ENCODE measurements around the gene GNL1. TPM values are rescaled to one million over a fixed set of nuclear protein-coding genes. Genes with fewer than 3 reads are reported as not detected.

Gene GNL1
- total RNA-seq (2022; extraction: Qiagen RNA extraction), result 26.6 to 34.8 TPM (median 32.4 TPM) in 5 replicates

GRCh38 chr6:30556066-30556905, at the start of gene GNL1:
TSS of gene GNL1 (minus strand) at chr6:30556489. CDS start at chr6:30556203, 286 bp downstream.

GRCh38 chr6:30571075-30571761, 14.9 kb upstream of the GNL1 start, which contains the start of gene ABCF1:
TSS of gene ABCF1 (plus strand) at chr6:30571442. CDS start at chr6:30571488, 46 bp downstream.

GRCh38 chr6:30556906-30557682, 805 bp upstream of the GNL1 start, which contains the start of gene PRR3:
TSS of gene PRR3 (plus strand) at chr6:30557295. CDS start at chr6:30557345, 50 bp downstream.

Other genes starting within 250 kb of the GNL1 start
- 6.8 to 8.2 TPM (median 7.2 TPM) in 5 replicates for gene TRIM39, start 229.6 kb downstream of the GNL1 start, total RNA-seq (2022; extraction: Qiagen RNA extraction)
- gene RPP21, start 211.3 kb downstream of the GNL1 start, total RNA-seq (2022; extraction: Qiagen RNA extraction), result 50.6 to 75.7 TPM (median 66.9 TPM) in 5 replicates
- 56.6 to 65.3 TPM (median 57.4 TPM) in 5 replicates for gene HLA-E, start 67.0 kb downstream of the GNL1 start, total RNA-seq (2022; extraction: Qiagen RNA extraction)
- 15.2 to 17.2 TPM (median 16.4 TPM) in 5 replicates for gene PRR3, start 806 bp upstream of the GNL1 start, total RNA-seq (2022; extraction: Qiagen RNA extraction)
- 45.1 to 64.6 TPM (median 49.2 TPM) in 5 replicates for gene ABCF1, start 15.0 kb upstream of the GNL1 start, total RNA-seq (2022; extraction: Qiagen RNA extraction)
- gene PPP1R10, start 60.8 kb upstream of the GNL1 start, total RNA-seq (2022; extraction: Qiagen RNA extraction), result 30.0 to 47.5 TPM (median 32.7 TPM) in 5 replicates
- 70.3 to 111 TPM (median 75.3 TPM) in 5 replicates for gene MRPS18B, start 61.4 kb upstream of the GNL1 start, total RNA-seq (2022; extraction: Qiagen RNA extraction)
- gene ATAT1, start 70.4 kb upstream of the GNL1 start, total RNA-seq (2022; extraction: Qiagen RNA extraction), result 4.8 to 6.8 TPM (median 5.9 TPM) in 5 replicates
- 12.2 to 14.6 TPM (median 13.7 TPM) in 5 replicates for gene C6orf136, start 90.6 kb upstream of the GNL1 start, total RNA-seq (2022; extraction: Qiagen RNA extraction)
- 25.6 to 29.8 TPM (median 27.5 TPM) in 5 replicates for gene DHX16, start 116.5 kb upstream of the GNL1 start, total RNA-seq (2022; extraction: Qiagen RNA extraction)
- gene PPP1R18, start 130.2 kb upstream of the GNL1 start, total RNA-seq (2022; extraction: Qiagen RNA extraction), result 40.7 to 45.7 TPM (median 42.2 TPM) in 5 replicates
- 19.5 to 26.7 TPM (median 25.9 TPM) in 5 replicates for gene NRM, start 134.5 kb upstream of the GNL1 start, total RNA-seq (2022; extraction: Qiagen RNA extraction)
- gene MDC1, start 160.8 kb upstream of the GNL1 start, total RNA-seq (2022; extraction: Qiagen RNA extraction), result 14.7 to 20.9 TPM (median 17.4 TPM) in 5 replicates
- 855 to 944 TPM (median 897 TPM) in 5 replicates for gene TUBB, start 163.9 kb upstream of the GNL1 start, total RNA-seq (2022; extraction: Qiagen RNA extraction)
- 86.1 to 92.0 TPM (median 89.9 TPM) in 5 replicates for gene FLOT1, start 186.2 kb upstream of the GNL1 start, total RNA-seq (2022; extraction: Qiagen RNA extraction)
- 46.5 to 68.8 TPM (median 60.6 TPM) in 5 replicates for gene IER3, start 188.1 kb upstream of the GNL1 start, total RNA-seq (2022; extraction: Qiagen RNA extraction)